Measurements from ENCODE around the gene VOPP1.
A peak's percentile ranks its signal among the peaks of the same experiment; 100 is the strongest.

Gene VOPP1

DNA sequence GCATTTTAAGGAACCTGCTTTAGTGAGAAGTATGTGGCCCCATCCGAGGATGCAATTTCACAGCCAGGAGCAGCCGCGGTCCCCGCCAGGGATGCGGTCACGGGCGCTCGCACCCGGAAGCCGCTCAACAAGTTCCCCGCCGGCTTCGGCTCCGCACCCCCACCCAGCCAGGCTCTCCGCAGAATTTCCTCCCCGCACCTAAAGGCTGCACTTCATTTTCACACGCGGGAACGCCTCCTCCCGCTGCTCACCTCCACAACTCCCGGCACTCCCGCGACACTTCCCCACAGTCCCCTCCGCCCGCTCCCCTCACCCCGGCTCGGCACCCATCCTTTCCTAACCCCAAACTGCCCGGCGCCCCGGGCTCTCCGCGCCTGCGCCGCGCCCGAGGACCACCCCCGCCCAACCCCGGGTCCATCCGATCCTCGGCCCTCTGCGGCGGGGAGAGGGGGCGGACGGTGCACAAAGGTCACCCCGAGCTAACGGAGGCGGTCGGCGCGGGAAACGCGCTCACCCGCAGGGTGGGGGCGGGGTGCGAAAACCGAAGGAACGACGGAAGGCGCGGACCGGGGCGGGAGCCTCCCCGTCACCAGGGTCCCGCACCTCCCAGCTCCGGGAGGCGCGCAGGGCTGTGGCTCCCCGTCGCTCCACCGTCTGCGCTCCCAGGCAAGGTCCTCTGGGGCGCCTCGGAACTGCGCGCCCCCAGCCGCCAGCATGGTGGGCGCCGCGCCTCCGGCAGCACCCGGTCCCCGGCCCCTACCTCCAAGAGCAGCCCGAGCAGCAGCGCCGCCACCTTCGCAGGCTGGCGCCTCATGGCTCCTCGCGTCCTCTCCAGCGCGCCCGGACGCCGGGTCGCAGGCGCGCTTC is 558 bp downstream of the VOPP1 start:
- TF ChIP-seq, protein P1, sequence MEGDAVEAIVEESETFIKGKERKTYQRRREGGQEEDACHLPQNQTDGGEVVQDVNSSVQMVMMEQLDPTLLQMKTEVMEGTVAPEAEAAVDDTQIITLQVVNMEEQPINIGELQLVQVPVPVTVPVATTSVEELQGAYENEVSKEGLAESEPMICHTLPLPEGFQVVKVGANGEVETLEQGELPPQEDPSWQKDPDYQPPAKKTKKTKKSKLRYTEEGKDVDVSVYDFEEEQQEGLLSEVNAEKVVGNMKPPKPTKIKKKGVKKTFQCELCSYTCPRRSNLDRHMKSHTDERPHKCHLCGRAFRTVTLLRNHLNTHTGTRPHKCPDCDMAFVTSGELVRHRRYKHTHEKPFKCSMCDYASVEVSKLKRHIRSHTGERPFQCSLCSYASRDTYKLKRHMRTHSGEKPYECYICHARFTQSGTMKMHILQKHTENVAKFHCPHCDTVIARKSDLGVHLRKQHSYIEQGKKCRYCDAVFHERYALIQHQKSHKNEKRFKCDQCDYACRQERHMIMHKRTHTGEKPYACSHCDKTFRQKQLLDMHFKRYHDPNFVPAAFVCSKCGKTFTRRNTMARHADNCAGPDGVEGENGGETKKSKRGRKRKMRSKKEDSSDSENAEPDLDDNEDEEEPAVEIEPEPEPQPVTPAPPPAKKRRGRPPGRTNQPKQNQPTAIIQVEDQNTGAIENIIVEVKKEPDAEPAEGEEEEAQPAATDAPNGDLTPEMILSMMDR (IDR thresholded peaks at IDR 0.05; ENCODE audit: insufficient read depth, low read length, missing control alignments), result no peak
- POLR2A ChIA-PET, result interaction anchor here (0.7 kb wide), 1 partner anchor 37 kb away, joined by 5 read pairs; no protein-coding TSS in a partner anchor
- H3K4me3 ChIP-seq (ENCODE audit: low read depth, low read length), result peak overlapping the region; percentile 81
- CTCF ChIA-PET, result interaction anchor here (1.0 to 2.4 kb wide), 3 partner anchors 22 to 798 kb away, joined by 3 to 11 read pairs (median 3); no protein-coding TSS in a partner anchor
- no peak for DNase-seq (ENCODE audit: low read depth, low spot score)

DNA sequence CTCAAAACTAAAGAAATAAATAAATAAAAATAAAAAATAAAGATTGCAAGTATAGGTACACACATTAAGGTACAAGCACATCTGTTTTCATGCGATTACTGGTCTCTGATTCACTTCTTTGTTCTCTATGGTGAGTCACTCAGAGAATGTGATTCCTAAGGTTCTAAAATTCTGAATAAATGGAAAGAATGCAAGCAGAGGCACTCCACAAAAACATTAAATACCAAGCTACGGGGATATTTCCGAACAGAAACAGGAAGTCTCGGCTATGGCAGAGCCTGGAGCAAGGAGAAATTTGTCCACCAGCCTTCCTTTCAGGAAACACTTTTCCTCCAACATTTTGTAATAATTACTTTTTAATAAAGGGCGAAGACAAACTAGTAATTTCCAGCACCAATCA is 1.4 kb downstream of the VOPP1 start:
- DNase-seq (ENCODE audit: low read depth, low spot score), result no peak
- ChIA-PET CTCF (interaction anchor here (1.0 kb wide), 1 partner anchor 31 kb away, joined by 3 read pairs; no protein-coding TSS in a partner anchor), POLR2A (no interaction called here)
- TF ChIP-seq, protein P1 (IDR thresholded peaks at IDR 0.05; ENCODE audit: insufficient read depth, low read length, missing control alignments), result no peak
- H3K4me3 ChIP-seq (ENCODE audit: low read depth, low read length), result peak overlapping the region; percentile 81

DNA sequence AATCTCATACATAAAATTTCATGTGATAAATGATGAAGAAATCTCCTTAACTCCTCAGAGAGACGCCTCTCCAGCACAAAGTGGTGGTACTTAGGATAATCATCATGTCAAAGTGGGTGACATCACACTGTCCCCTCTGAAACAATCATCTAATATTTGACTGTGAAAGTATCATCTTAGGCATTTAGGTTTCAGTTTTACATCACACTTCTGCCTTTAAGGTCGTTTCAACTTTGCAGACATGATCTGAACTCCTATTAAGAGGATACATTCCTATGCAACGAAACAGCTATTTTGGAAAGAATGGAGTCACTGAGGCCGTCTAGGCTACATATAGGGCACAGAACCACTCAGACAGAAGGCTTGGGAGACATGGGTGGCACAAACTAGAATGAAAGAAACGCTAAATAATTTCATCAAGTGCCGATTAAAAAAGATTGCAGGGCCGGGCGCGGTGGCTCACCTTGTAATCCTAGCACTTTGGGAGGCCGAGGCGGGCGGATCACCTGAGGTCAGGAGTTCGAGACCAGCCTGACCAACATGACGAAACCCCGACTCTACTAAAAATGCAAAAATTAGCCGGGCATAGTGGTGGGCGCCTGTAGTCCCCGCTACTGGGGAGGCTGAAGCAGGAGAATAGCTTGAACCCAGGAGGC is 2.0 kb downstream of the VOPP1 start:
- H3K4me3 ChIP-seq (ENCODE audit: low read depth, low read length), result peak overlapping the region; percentile 9
- TF ChIP-seq, protein P1 (IDR thresholded peaks at IDR 0.05; ENCODE audit: insufficient read depth, low read length, missing control alignments), result no peak
- POLR2A ChIA-PET, result no interaction called here
- DNase-seq (ENCODE audit: low read depth, low spot score), result no peak
- CTCF ChIA-PET, result interaction anchor here (0.7 to 1.0 kb wide), 2 partner anchors 23 to 31 kb away, joined by 3 to 4 read pairs; no protein-coding TSS in a partner anchor

GRCh38 chr7:55569797-55570196 is 2.5 kb downstream of the VOPP1 start:
- CTCF ChIA-PET, result interaction anchor here (0.7 kb wide), 1 partner anchor 23 kb away, joined by 4 read pairs; no protein-coding TSS in a partner anchor
- no peak overlapping the region for H3K4me3 ChIP-seq (ENCODE audit: low read depth, low read length)
- POLR2A ChIA-PET, result no interaction called here
- TF ChIP-seq, protein P1 (IDR thresholded peaks at IDR 0.05; ENCODE audit: insufficient read depth, low read length, missing control alignments), result no peak
- DNase-seq (ENCODE audit: low read depth, low spot score), result no peak

GRCh38 chr7:55569269-55569663 is 3.0 kb downstream of the VOPP1 start:
- CTCF ChIA-PET, result interaction anchor here (1.6 kb wide), 1 partner anchor 24 kb away, joined by 5 read pairs; no protein-coding TSS in a partner anchor
- H3K4me3 ChIP-seq (ENCODE audit: low read depth, low read length), result no peak overlapping the region
- DNase-seq (ENCODE audit: low read depth, low spot score), result no peak
- POLR2A ChIA-PET, result no interaction called here
- TF ChIP-seq, protein P1 (IDR thresholded peaks at IDR 0.05; ENCODE audit: insufficient read depth, low read length, missing control alignments), result no peak
